Measurements from ENCODE around the gene POGLUT2.

GRCh38 chr13:102830646-102831045 lies 31.9 kb upstream of the POGLUT2 start:
- TF ChIP-seq POLR2A (IDR thresholded peaks at IDR 0.05; ENCODE audit: low read depth, low read length), result no peak
- TF ChIP-seq POLR2AphosphoS5 (IDR thresholded peaks at IDR 0.05; ENCODE audit: low read depth, low read length), result no peak

Data from GM12892 (cell line).